Left colon (tissue), 2 donors: Measurements from ENCODE around the gene DMPK. TPM values are rescaled to one million over a fixed set of nuclear protein-coding genes. Genes with fewer than 3 reads are reported as not detected.

Experiments
- total RNA-seq, 2 donors: library from RNA; stranded (reverse); fragmentation: NEBNext Ultra II Directional; extraction: Animal tissue kit (Norgen Biotek cat#: 25700); gene quantifications; one replicate each; pipeline ENCODE4 v1.2.1, GENCODE V29; 2021
- donor health status: DM: no; HTN: no; CAD: no.
- donor health status: DM: yes; HTN: yes; CAD: no.

The DMPK gene
- total RNA-seq, 2 donors from 2014 or later: 28.4 to 38.2 TPM

Other genes starting within 250 kb of the DMPK start
- 10 to 100 TPM; 12.9 to 14.0 TPM for gene OPA3, start 197.7 kb downstream of the DMPK start, total RNA-seq
- 1 to 10 TPM in 1 of 2 donors, under 1 TPM in 1; 0.59 to 1.5 TPM for gene GPR4, start 180.3 kb downstream of the DMPK start, total RNA-seq
- gene EML2, start 143.1 kb downstream of the DMPK start, total RNA-seq: 100 to 1,000 TPM; 105 TPM
- 10 to 100 TPM; 21.2 to 22.6 TPM for gene GIPR, start 114.3 kb downstream of the DMPK start, total RNA-seq
- gene SNRPD2, start 90.5 kb downstream of the DMPK start, total RNA-seq: 100 to 1,000 TPM; 205 to 223 TPM
- 10 to 100 TPM in 1 of 2 donors, 1 to 10 TPM in 1; 10.0 to 10.3 TPM for gene QPCTL, start 89.8 kb downstream of the DMPK start, total RNA-seq
- 10 to 100 TPM; 27.3 to 28.0 TPM for gene FBXO46, start 51.6 kb downstream of the DMPK start, total RNA-seq
- not detected for gene MEIOSIN, start 49.1 kb downstream of the DMPK start, total RNA-seq
- gene SIX5, start 13.2 kb downstream of the DMPK start, total RNA-seq: 10 to 100 TPM in 1 of 2 donors, 1 to 10 TPM in 1; 9.2 to 12.6 TPM
- gene DMWD, start 10.4 kb upstream of the DMPK start, total RNA-seq: 10 to 100 TPM; 29.7 to 38.7 TPM
- under 1 TPM; 0.14 to 0.27 TPM for gene RSPH6A, start 32.8 kb upstream of the DMPK start, total RNA-seq
- 10 to 100 TPM; 53.8 to 62.7 TPM for gene SYMPK, start 80.7 kb upstream of the DMPK start, total RNA-seq
- 10 to 100 TPM; 31.5 to 53.7 TPM for gene FOXA3, start 81.8 kb upstream of the DMPK start, total RNA-seq
- 10 to 100 TPM; 22.8 to 25.0 TPM for gene IRF2BP1, start 103.7 kb upstream of the DMPK start, total RNA-seq
- gene MYPOP, start 120.1 kb upstream of the DMPK start, total RNA-seq: 10 to 100 TPM; 10.4 to 11.9 TPM
- not detected for gene NANOS2, start 132.3 kb upstream of the DMPK start, total RNA-seq
- 1 to 10 TPM in 1 of 2 donors, under 1 TPM in 1; 0.79 to 1.2 TPM for gene NOVA2, start 191.4 kb upstream of the DMPK start, total RNA-seq
- gene CCDC61, start 213.0 kb upstream of the DMPK start, total RNA-seq: 10 to 100 TPM; 16.4 to 20.6 TPM
- not detected for gene PGLYRP1, start 240.6 kb upstream of the DMPK start, total RNA-seq